ENCODE measurements around the gene ARMC8. TPM values are rescaled to one million over a fixed set of nuclear protein-coding genes. Genes with fewer than 3 reads are reported as not detected.

The ARMC8 gene
- polyA plus RNA-seq, 1 donor from 2014 or later = 90.6 TPM

DNA sequence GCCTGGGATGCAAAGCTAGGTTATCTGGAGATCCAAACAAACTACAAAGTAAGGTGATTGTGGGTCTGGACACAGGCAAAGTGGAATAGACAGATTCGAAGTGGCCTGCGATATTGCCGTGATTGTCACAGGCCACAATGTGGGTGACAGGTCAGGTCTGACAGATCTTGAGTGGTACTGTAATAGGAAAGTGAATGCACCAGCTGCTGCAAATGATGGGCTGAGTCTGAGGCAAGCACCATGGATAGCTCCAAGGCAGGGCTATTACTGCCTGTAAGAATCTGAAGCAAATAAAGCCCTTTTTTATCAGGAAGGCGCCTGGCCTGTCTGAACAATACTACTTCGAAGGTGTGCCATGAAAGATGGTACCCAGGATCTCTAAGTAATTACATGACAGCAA is 10.0 kb downstream of the ARMC8 start:
- Histone ChIP-seq H3K4me3 (ENCODE audit: low read length) (no peak overlapping the region), H3K9ac (ENCODE audit: low read length) (no peak overlapping the region), H3K79me2 (replicated peaks; ENCODE audit: insufficient read depth, low read length) (peaks cover 71% of the 10 kb centered on the region), H2AFZ (ENCODE audit: low read depth, low read length) (no peak overlapping the region), H4K20me1 (ENCODE audit: insufficient read depth) (no peaks in the 10 kb centered on the region), H3K27ac (ENCODE audit: low read length) (no peak overlapping the region), H3K9me3 (ENCODE audit: low read length) (no peaks in the 10 kb centered on the region), H3K36me3 (ENCODE audit: insufficient read depth, low read length) (no peaks in the 10 kb centered on the region), H3K9me2 (ENCODE audit: insufficient read depth, low read length) (no peaks in the 10 kb centered on the region), H3K27me3 (ENCODE audit: insufficient read depth, low read depth, low read length) (no peaks in the 10 kb centered on the region), H3F3A (ENCODE audit: insufficient read depth, low read length, poor library complexity, severe bottlenecking) (no peaks in the 10 kb centered on the region), H3K4me2 (ENCODE audit: low read length) (no peak overlapping the region)
- TF ChIP-seq SMC3 (conservative IDR thresholded peaks at IDR 0.05; ENCODE audit: poor library complexity) (no peak), POLR2AphosphoS5 (IDR thresholded peaks at IDR 0.05) (no peak), EZH2 (IDR thresholded peaks at IDR 0.05; ENCODE audit: borderline replicate concordance, insufficient read depth, low read length, poor library complexity, severe bottlenecking) (no peak), REST (IDR thresholded peaks at IDR 0.05; ENCODE audit: borderline replicate concordance) (no peak), CTCF (IDR thresholded peaks at IDR 0.05; ENCODE audit: poor library complexity, severe bottlenecking) (no peak), EP300 (conservative IDR thresholded peaks at IDR 0.05; ENCODE audit: poor library complexity, severe bottlenecking) (no peak), RAD21 (conservative IDR thresholded peaks at IDR 0.05) (no peak), TAF1 (IDR thresholded peaks at IDR 0.05; ENCODE audit: low read depth) (no peak), MXI1 (conservative IDR thresholded peaks at IDR 0.05; ENCODE audit: poor library complexity, severe bottlenecking) (no peak)

DNA sequence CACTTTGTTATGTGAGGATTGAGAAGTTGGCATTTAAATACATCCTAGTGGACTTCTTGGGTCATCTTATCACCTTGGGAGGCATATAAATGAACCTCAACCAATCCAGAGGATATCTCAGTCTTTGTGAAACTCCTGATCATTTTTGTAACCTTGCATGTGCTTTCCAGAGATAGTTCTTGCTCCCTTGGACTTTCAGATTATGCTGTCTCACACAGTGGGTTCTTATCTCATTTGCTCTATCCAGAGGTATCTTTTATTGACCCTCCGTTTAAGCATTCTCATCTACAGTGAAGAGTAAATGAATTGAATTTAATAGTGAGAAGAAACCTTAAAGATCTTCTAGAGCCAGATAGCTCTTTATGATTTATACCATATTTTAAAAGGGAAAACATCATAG is 10.4 kb downstream of the ARMC8 start:
- Histone ChIP-seq H4K20me1 (ENCODE audit: insufficient read depth) (no peaks in the 10 kb centered on the region), H3K9me2 (ENCODE audit: insufficient read depth, low read length) (no peaks in the 10 kb centered on the region), H3K4me2 (ENCODE audit: low read length) (no peak overlapping the region), H3K4me3 (ENCODE audit: low read length) (no peak overlapping the region), H2AFZ (ENCODE audit: low read depth, low read length) (no peak overlapping the region), H3F3A (ENCODE audit: insufficient read depth, low read length, poor library complexity, severe bottlenecking) (no peaks in the 10 kb centered on the region), H3K36me3 (ENCODE audit: insufficient read depth, low read length) (no peaks in the 10 kb centered on the region), H3K9me3 (ENCODE audit: low read length) (no peaks in the 10 kb centered on the region), H3K9ac (ENCODE audit: low read length) (no peak overlapping the region), H3K27ac (ENCODE audit: low read length) (no peak overlapping the region), H3K27me3 (ENCODE audit: insufficient read depth, low read depth, low read length) (no peaks in the 10 kb centered on the region), H3K79me2 (replicated peaks; ENCODE audit: insufficient read depth, low read length) (peaks cover 71% of the 10 kb centered on the region)
- TF ChIP-seq EZH2 (IDR thresholded peaks at IDR 0.05; ENCODE audit: borderline replicate concordance, insufficient read depth, low read length, poor library complexity, severe bottlenecking) = no peak
- no peak for TF ChIP-seq REST (IDR thresholded peaks at IDR 0.05; ENCODE audit: borderline replicate concordance)
- TF ChIP-seq MXI1 (conservative IDR thresholded peaks at IDR 0.05; ENCODE audit: poor library complexity, severe bottlenecking) = no peak
- no peak for TF ChIP-seq TAF1 (IDR thresholded peaks at IDR 0.05; ENCODE audit: low read depth)
- no peak for TF ChIP-seq POLR2AphosphoS5 (IDR thresholded peaks at IDR 0.05)
- no peak for TF ChIP-seq SMC3 (conservative IDR thresholded peaks at IDR 0.05; ENCODE audit: poor library complexity)
- TF ChIP-seq RAD21 (conservative IDR thresholded peaks at IDR 0.05) = no peak
- no peak for TF ChIP-seq EP300 (conservative IDR thresholded peaks at IDR 0.05; ENCODE audit: poor library complexity, severe bottlenecking)
- TF ChIP-seq CTCF (IDR thresholded peaks at IDR 0.05; ENCODE audit: poor library complexity, severe bottlenecking) = no peak
